SKM-1 treated with dmso at 0.1 percent for 144 hours (cell line): ENCODE measurements around the gene ZNF22.

ENCODE experiments used
- DNase-seq: peaks from one replicate; lab custom pipeline; 2025; ENCODE audit not compliant: unreplicated experiment; lab: John Stamatoyannopoulos, UW

The ZNF22 gene

GRCh38 chr10:44963772-44964633, 36.7 kb upstream of the ZNF22 start:
- DNase-seq = no peak

GRCh38 chr10:44965104-44965503, 35.6 kb upstream of the ZNF22 start:
- DNase-seq = no peak

DNA sequence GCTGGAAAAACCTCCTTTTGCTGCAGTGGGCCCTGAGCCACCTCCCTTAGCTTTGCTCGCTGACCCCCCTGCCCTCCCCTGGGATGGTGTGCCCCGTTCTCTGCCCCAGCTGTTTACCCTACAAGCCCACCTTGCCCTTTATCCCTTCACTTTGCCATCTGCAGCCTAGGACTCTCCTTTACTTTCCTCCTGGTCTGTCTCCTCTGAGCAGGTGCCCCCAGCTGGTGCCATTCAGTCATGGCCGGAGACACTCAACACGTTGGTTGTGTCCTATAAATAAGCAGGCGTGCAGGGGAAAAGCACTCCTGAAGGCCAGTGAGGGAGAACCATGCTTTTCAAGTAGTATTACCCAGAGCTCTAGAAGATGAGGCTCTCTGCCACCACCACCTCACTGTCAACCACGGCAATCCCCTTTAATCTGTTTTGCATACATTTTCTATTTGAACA, 35.0 kb upstream of the ZNF22 start:
- DNase-seq = no peak

GRCh38 chr10:44966129-44966815, 34.5 kb upstream of the ZNF22 start:
- no peak for DNase-seq

GRCh38 chr10:44966816-44967509, 33.8 kb upstream of the ZNF22 start:
- DNase-seq = no peak

DNA sequence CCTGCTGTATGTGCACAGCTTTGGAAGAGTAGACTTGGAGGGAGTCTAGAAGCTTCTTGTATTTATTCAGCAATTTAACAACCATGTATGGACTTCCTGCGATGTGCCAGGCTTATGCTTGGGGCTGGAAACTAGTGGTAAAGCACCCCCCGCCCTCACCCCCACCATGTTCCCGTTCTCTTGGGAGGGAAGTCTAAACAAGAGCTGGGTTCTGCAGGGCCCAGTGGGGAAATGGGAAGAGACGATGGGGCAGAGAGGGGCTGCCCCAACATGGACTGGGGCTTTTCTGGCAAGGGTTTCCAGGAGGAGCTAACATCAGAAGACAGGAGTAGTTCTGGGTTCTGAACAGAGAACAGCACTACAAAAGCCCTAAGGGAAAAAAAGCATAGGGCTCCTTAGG, 33.1 kb upstream of the ZNF22 start:
- DNase-seq = no peak

GRCh38 chr10:44968091-44968490, 32.6 kb upstream of the ZNF22 start:
- peak; percentile 97 for DNase-seq

DNA sequence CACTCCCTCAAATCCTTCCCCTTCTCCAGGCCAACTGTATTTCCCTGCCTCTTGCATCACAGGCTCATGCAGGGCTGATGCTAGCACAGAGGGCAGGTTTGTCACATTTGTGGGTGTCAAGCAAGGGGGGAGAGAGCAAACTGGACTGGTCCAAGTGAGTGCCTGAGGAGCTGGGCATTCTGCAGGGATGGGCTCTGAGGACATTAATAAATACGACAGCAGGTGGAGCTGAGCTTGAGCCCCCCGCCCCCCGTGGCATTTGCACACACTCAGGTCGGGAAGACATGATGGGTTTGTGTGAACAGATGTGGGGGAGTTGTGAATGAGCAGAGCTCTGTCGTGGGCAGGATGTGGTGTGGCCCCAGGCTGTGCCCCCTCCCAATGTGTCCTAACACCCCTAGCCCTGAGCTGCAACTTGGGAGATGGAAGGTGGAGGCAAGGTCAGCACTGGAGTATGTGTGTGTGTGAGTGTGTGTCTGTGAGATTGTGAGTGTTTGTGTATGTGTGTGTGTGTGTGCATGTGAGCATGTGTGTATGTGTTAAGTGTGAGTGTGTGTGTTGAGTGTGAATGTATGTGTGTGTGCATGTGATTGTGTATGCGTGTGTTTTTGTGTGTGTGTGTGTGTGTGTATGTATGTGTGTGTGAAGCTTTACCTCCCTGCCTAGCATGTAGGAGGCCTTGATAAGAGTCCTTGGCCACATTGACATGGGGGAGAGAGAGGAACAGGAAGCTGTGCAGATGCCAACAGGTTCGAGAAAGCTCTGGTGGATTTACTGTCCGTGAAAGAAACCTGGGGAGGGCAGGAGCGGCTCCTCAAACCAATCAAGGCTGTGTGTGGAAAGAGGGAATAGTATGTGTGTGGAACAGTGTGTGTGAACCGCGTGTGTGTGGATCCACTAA, 32.0 kb upstream of the ZNF22 start:
- DNase-seq = peak; percentile 81

DNA sequence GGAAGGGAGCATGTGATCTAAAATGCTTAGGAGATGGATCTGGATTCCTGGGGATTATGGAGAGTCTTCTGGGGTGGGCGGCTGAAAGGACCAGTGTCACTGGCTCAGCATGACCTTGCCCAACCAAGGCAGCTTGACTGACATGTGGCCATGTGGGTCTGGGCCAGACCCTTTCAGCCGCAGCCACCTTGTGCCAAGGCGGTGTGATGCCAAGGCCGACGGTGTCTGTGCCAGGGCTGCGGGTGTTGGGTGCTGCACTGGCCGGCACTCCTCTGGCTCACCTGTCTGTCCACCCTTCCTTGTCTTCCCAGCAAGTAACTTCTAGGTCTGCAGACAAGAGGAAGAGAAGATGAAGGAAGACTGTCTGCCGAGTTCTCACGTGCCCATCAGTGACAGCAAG, 30.9 kb upstream of the ZNF22 start:
- no peak for DNase-seq

GRCh38 chr10:44970812-44971395, 29.8 kb upstream of the ZNF22 start:
- DNase-seq = no peak

- peak; percentile 18 for DNase-seq
Measured at GRCh38 chr10:44971434-44971833, 29.3 kb upstream of the ZNF22 start.

GRCh38 chr10:44971935-44972757, 28.6 kb upstream of the ZNF22 start:
- DNase-seq = no peak

DNA sequence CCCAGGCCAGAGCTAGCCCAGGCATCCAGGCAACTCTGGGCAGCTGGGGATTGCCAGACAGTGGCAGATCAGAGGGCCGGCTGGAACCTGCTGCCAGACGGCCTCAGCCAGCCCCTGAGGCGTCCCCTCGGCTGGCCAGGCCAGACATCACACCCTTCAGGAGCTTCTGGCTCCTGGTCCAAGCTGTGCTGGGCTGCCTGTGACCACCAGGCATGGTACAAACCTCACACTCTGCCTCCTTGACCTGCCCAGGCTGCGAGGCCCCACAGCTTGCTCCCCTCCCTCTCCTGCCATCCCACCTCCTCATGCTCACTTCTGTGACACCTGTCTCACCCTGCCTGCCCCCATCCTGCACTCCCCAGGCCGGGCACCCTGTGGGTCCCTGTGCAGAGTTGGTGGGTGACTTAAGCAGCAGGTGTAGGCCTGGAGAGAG, 27.8 kb upstream of the ZNF22 start:
- no peak for DNase-seq

- DNase-seq = no peak
Measured at GRCh38 chr10:44973323-44974081, 27.2 kb upstream of the ZNF22 start.

DNA sequence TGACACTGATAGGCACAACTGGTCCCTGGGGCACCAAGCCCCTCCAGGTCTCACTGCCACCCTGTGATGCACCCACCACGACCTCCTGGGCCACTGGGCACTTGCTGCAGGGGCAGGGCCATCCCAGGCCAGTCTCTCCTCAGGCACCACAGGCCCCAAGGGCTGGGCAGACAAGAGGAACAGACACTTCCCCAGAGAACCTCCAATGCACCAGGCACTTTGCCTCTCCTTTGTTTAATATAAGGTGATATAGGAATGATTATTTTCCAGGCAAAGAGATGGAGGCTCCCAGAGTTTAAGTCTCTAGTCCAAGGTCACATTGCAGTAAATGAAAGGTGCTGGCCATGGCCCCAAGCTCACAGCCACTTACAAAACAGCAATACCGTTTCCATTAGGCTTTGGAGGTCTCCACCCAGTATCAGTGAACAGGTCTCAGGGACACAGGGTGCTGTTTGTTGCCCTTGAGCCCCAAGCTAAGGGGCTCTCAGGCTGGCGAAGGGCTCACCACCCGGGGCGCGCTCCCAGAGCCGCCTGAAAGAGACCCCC, 26.6 kb upstream of the ZNF22 start:
- no peak for DNase-seq

DNA sequence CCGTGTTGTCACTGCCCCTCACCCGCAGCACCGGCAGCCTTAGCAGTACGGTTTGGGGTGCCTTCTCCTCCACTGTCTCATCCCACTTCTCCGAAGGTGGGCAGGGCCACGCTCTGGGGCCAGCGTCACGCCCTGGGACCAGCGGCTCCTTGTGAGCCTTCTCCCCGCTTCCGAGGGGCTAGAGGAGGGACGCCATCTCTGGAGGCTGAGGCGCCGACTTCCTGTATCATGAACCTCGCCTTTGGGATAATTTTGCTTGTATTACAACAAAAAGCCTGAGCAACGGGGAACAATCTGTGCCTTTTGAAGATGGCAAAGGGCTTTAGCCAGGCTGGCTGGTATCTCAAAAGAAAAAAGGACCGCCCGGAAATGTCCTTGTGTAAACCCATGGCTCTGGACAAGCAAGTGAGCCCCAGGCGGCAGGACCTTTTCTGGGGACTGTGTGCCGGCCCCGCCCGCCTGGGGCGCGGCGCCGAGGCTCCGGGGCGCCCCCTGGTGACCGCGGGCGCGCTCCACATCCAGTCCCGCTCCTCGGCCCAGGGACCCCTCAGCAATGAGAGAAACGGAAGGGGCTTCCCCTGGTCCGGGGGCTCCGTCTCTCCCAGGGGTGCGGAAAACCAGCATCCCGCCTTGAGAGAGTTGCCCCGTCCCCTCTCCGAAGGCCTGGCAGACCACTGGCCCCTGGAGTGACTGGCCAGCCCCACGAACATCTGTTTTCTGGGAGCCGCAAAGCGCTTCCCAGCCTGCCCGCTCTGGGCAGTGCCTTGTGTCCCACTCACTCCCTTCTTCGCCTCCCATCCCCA, 25.9 kb upstream of the ZNF22 start:
- DNase-seq = peak; percentile 25

DNA sequence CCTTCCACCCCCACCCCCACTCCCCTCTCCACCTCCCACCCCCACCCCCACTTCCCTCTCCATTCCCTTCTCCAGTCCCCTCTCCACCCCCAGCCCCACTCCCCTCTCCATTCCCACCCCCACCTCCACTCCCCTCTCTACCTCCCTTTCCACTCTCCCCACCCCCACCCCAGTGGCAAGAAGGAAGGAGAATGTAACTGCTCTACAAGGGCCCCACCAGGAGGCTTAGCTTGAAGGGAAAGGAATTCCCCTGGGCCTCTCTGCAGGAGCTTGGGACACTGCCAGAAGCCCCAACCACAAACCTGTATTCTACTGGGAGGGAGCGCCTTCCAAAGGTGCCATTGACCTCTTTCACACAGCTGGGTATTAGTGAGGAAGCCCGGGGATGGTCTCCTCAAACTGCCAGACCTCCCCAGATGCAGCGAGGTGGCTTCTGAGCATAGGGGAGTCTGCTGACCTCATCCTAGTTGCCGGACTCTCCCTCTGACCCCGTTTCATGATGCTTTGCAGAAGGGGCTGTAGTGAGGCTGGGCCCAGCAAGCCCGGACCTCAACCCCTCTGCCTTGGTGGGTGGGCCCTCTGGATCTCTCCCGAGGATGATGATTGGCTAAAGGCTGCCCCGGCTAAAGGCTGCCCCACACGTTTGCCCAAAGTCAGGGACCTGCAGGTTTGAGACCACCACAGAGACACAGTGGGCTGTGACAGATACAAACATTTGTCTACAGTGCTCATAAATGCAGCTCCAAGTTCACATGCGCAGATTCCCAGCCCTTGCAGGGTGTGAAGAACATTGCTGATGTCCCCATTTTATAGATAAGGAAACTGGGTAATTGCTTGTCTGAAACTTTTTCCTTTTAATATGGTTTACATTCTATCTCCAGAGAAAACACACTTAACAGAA, 25.0 kb upstream of the ZNF22 start:
- no peak for DNase-seq
